H9 (cell line): Measurements from ENCODE around the gene SLC26A2. TPM values are rescaled to one million over a fixed set of nuclear protein-coding genes. Genes with fewer than 3 reads are reported as not detected.

Experiments used
- DNase-seq: peaks from one replicate; pipeline ENCODE4 v3.0.0-alpha.2; 2017
- H2AFZ ChIP-seq: one replicate; pipeline ENCODE4 v1.6.1; 2013; ENCODE audit warnings: mild to moderate bottlenecking, low read length, control low read depth, moderate library complexity
- H2AK5ac ChIP-seq: 2 replicates; pipeline ENCODE4 v1.6.1; 2013; ENCODE audit warnings: low read length, control low read depth, mixed read lengths; ENCODE audit not compliant: insufficient read length
- H2BK120ac ChIP-seq: one replicate; pipeline ENCODE4 v1.6.1; 2013; ENCODE audit warnings: low read depth, mild to moderate bottlenecking, low read length, control low read depth, inconsistent platforms; ENCODE audit not compliant: poor library complexity, severe bottlenecking
- H2BK12ac ChIP-seq: 2 replicates; pipeline ENCODE4 v1.6.1; 2013; ENCODE audit warnings: low read length, control low read depth, mixed read lengths, low read depth; ENCODE audit not compliant: insufficient read length
- H2BK15ac ChIP-seq: 2 replicates; pipeline ENCODE4 v1.6.1; 2013; ENCODE audit warnings: low read depth, low read length, control low read depth
- H2BK20ac ChIP-seq: one replicate; pipeline ENCODE4 v1.6.1; 2013; ENCODE audit warnings: low read depth, mild to moderate bottlenecking, low read length, control low read depth, inconsistent platforms; ENCODE audit not compliant: poor library complexity, severe bottlenecking
- H2BK5ac ChIP-seq: 2 replicates; pipeline ENCODE4 v1.6.1; 2013; ENCODE audit warnings: low read length, control low read depth, mixed read lengths; ENCODE audit not compliant: insufficient read length
- H3K14ac ChIP-seq: 2 replicates; pipeline ENCODE4 v1.6.1; 2013; ENCODE audit warnings: low read length, control low read depth; ENCODE audit not compliant: insufficient read depth
- H3K18ac ChIP-seq: 2 replicates; pipeline ENCODE4 v1.6.1; 2013; ENCODE audit warnings: low read depth, mild to moderate bottlenecking, mixed read lengths, low read length, control low read depth; ENCODE audit not compliant: insufficient read length
- H3K23ac ChIP-seq: 2 replicates; pipeline ENCODE4 v1.6.1; 2013; ENCODE audit warnings: low read length, control low read depth, mixed read lengths, low read depth; ENCODE audit not compliant: insufficient read length
- H3K23me2 ChIP-seq: 2 replicates; pipeline ENCODE4 v1.6.1; 2013; ENCODE audit warnings: low read depth, mild to moderate bottlenecking, mixed read lengths, low read length, control low read depth; ENCODE audit not compliant: insufficient read length, poor library complexity, severe bottlenecking
- H3K27ac ChIP-seq: 2 replicates; pipeline ENCODE4 v1.5.1; 2013; ENCODE audit warnings: low read length, control low read depth, mixed read lengths, low read depth; ENCODE audit not compliant: insufficient read length
- H3K27me3 ChIP-seq: 2 replicates; pipeline ENCODE4 v1.6.1; 2013; ENCODE audit warnings: low read length, control low read depth, inconsistent platforms; ENCODE audit not compliant: insufficient read depth
- H3K4ac ChIP-seq: 2 replicates; pipeline ENCODE4 v1.6.1; 2013; ENCODE audit warnings: low read depth, mild to moderate bottlenecking, control low read depth, inconsistent platforms, low read length, moderate library complexity
- H3K4me1 ChIP-seq: 2 replicates; pipeline ENCODE4 v1.6.1; 2013; ENCODE audit warnings: low read length, control low read depth, inconsistent platforms; ENCODE audit not compliant: insufficient read depth
- H3K4me2 ChIP-seq: 2 replicates; pipeline ENCODE4 v1.6.1; 2013; ENCODE audit warnings: low read length, control low read depth, mixed read lengths; ENCODE audit not compliant: insufficient read length, insufficient read depth
- H3K56ac ChIP-seq: 2 replicates; pipeline ENCODE4 v1.6.1; 2013; ENCODE audit warnings: low read depth, mild to moderate bottlenecking, mixed read lengths, low read length, control low read depth; ENCODE audit not compliant: insufficient read length
- H3K79me1 ChIP-seq: 2 replicates; pipeline ENCODE4 v1.6.1; 2013; ENCODE audit warnings: low read depth, mild to moderate bottlenecking, moderate library complexity, low read length, control low read depth, inconsistent platforms; ENCODE audit not compliant: insufficient read depth, poor library complexity, severe bottlenecking
- H3K79me2 ChIP-seq: 2 replicates; pipeline ENCODE4 v1.6.1; 2013; ENCODE audit warnings: low read length, control low read depth, inconsistent platforms; ENCODE audit not compliant: insufficient read depth
- H3K9ac ChIP-seq: 2 replicates; pipeline ENCODE4 v1.6.1; 2013; ENCODE audit warnings: low read length, control low read depth, mixed read lengths; ENCODE audit not compliant: insufficient read length; ENCODE audit errors: extremely low read depth
- H3K9me3 ChIP-seq: one replicate; pipeline ENCODE4 v1.6.1; 2013; ENCODE audit warnings: low read depth, low read length, inconsistent platforms; ENCODE audit not compliant: control insufficient read depth
- H3T11ph ChIP-seq: one replicate; pipeline ENCODE4 v1.6.1; 2013; ENCODE audit warnings: mild to moderate bottlenecking, low read length, control low read depth, inconsistent platforms
- H4K20me1 ChIP-seq: one replicate; pipeline ENCODE4 v1.6.1; 2013; ENCODE audit not compliant: control insufficient read depth, insufficient read length, insufficient read depth
- H4K5ac ChIP-seq: 2 replicates; pipeline ENCODE4 v1.6.1; 2013; ENCODE audit warnings: low read depth, mild to moderate bottlenecking, mixed read lengths, low read length, control low read depth; ENCODE audit not compliant: insufficient read length
- H4K8ac ChIP-seq: replicated peaks from 2 replicates; pipeline ENCODE4 v1.6.1; 2013; ENCODE audit warnings: low read length, control low read depth, mixed read lengths, low read depth; ENCODE audit not compliant: insufficient read length
- H4K91ac ChIP-seq: 2 replicates; pipeline ENCODE4 v1.6.1; 2013; ENCODE audit warnings: low read depth, mild to moderate bottlenecking, moderate library complexity, mixed read lengths, low read length, control low read depth; ENCODE audit not compliant: insufficient read length
- H3K27ac Mint-ChIP-seq, 3 experiments: 2 replicates in 2 of 3; 3 replicates in 1 of 3; pipeline ENCODE4 v1.8.0; 2020 to 2021; ENCODE audit warnings: mixed read lengths in 3 of 3, mild to moderate bottlenecking in 1 of 3, moderate library complexity in 1 of 3
- H3K27me3 Mint-ChIP-seq: 2 replicates; pipeline ENCODE4 v1.8.0; 2021; ENCODE audit warnings: low read depth, mild to moderate bottlenecking, moderate library complexity, mixed read lengths
- H3K36me3 Mint-ChIP-seq, 3 experiments: 2 replicates in 2 of 3; 3 replicates in 1 of 3; pipeline ENCODE4 v1.8.0; 2020 to 2021; ENCODE audit warnings: low read depth in 3 of 3, mixed read lengths in 3 of 3; ENCODE audit not compliant: insufficient read depth in 1 of 3
- H3K4me1 Mint-ChIP-seq, 2 experiments: 2 replicates each; pipeline ENCODE4 v1.8.0; 2020; ENCODE audit warnings: mixed read lengths in 2 of 2
- H3K4me3 Mint-ChIP-seq, 2 experiments: 2 replicates in 1 of 2; 3 replicates in 1 of 2; pipeline ENCODE4 v1.8.0; 2020 to 2021; ENCODE audit warnings: mild to moderate bottlenecking in 2 of 2, mixed read lengths in 2 of 2, moderate library complexity in 1 of 2
- H3K9me3 Mint-ChIP-seq, 2 experiments: 2 replicates in 1 of 2; 3 replicates in 1 of 2; pipeline ENCODE4 v1.8.0; 2020; ENCODE audit warnings: mild to moderate bottlenecking in 2 of 2, mixed read lengths in 2 of 2, moderate library complexity in 1 of 2
- CTCF ChIP-seq: fragments of 200-600 bp; sonication (generic); conservative IDR thresholded peaks from 3 replicates; pipeline ENCODE4 v1.8.0; 2021; ENCODE audit warnings: antibody characterized with exemption, mild to moderate bottlenecking
- whole genome bisulfite sequencing: extraction: QIAGEN DNeasy Blood & Tissue Kit; methylation state at CpG from one replicate; pipeline ENCODE4 v1.1.7; 2013; ENCODE audit warnings: missing lambda C conversion rate, low lambda C conversion rate, mixed read lengths; ENCODE audit not compliant: insufficient read length; ENCODE audit errors: extremely low coverage; 5-methylcytosine and 5-hydroxymethylcytosine counted together
- total RNA-seq: library from RNA; stranded (reverse); gene quantifications from 2 replicates; pipeline ENCODE4 v1.2.1, GENCODE V29; 2021

The SLC26A2 gene
- total RNA-seq, 1 experiment from 2014 or later: 5.9 TPM

GRCh38 chr5:150035139-150035895 is 74.8 kb downstream of the SLC26A2 start:
- H4K91ac ChIP-seq: no peak overlapping the region
- H3K36me3 Mint-ChIP-seq: peaks cover 19 to 79% (median 73%) of the 10 kb centered on the region in 3 experiments; a peak in 6 of 7 replicates

More at GRCh38 chr5:150035139-150035895, 74.8 kb downstream of the SLC26A2 start:
- Histone ChIP-seq H3K4ac (no peak overlapping the region), H3K27me3 (no peaks in the 10 kb centered on the region), H3K18ac (no peak overlapping the region), H3K4me1 (no peaks in the 10 kb centered on the region), H4K5ac (no peak overlapping the region), H3K9me3 (no peaks in the 10 kb centered on the region), H3K27ac (no peak overlapping the region), H3K79me2 (no peaks in the 10 kb centered on the region), H2AK5ac (no peak overlapping the region), H3K4me2 (no peak overlapping the region), H3K14ac (no peak overlapping the region), H3K23me2 (no peaks in the 10 kb centered on the region), H2BK20ac (no peak overlapping the region), H2AFZ (no peak overlapping the region), H4K20me1 (no peaks in the 10 kb centered on the region), H3K56ac (no peak overlapping the region), H3K79me1 (no peaks in the 10 kb centered on the region), H3K9ac (no peak overlapping the region), H3T11ph (no peak overlapping the region), H4K8ac (no peak overlapping the region), H2BK120ac (no peak overlapping the region), H2BK5ac (no peak overlapping the region), H2BK15ac (no peak overlapping the region), H2BK12ac (no peak overlapping the region), H3K23ac (no peak overlapping the region)
- WGBS: no CpG with 5 or more reads among the region's 7 CpGs
- TF ChIP-seq CTCF: no peak
- no peak overlapping the region for H3K4me3 Mint-ChIP-seq
- H3K9me3 Mint-ChIP-seq: no peaks in the 10 kb centered on the region
- H3K27ac Mint-ChIP-seq: no peak overlapping the region
- no peak for DNase-seq
- H3K27me3 Mint-ChIP-seq: no peaks in the 10 kb centered on the region
- no peaks in the 10 kb centered on the region for H3K4me1 Mint-ChIP-seq
